Ishikawa (cell line): ENCODE results near the gene TSPAN5.

Experiments used
- CEBPB ChIP-seq: IDR thresholded peaks from 2 replicates; pipeline ENCODE4 v1.6.1; 2012
- CREB1 ChIP-seq: IDR thresholded peaks from 2 replicates; pipeline ENCODE4 v1.6.1; 2012; ENCODE audit warnings: low read depth
- EGR1 ChIP-seq: IDR thresholded peaks from 2 replicates; pipeline ENCODE4 v1.6.1; 2012
- EP300 ChIP-seq: IDR thresholded peaks from 2 replicates; pipeline ENCODE4 v1.6.1; 2012; ENCODE audit warnings: borderline replicate concordance
- FOXM1 ChIP-seq: IDR thresholded peaks from 2 replicates; pipeline ENCODE4 v1.6.1; 2012; ENCODE audit warnings: low read depth, borderline replicate concordance
- NFIC ChIP-seq: IDR thresholded peaks from 2 replicates; pipeline ENCODE4 v1.6.1; 2012
- RAD21 ChIP-seq: IDR thresholded peaks from 2 replicates; pipeline ENCODE4 v1.6.1; 2012; ENCODE audit warnings: low read depth
- TAF1 ChIP-seq: IDR thresholded peaks from 2 replicates; pipeline ENCODE4 v1.6.1; 2012; ENCODE audit warnings: low read depth, mild to moderate bottlenecking
- TCF12 ChIP-seq: IDR thresholded peaks from 2 replicates; pipeline ENCODE4 v1.6.1; 2012; ENCODE audit warnings: low read depth
- TEAD4 ChIP-seq: IDR thresholded peaks from 2 replicates; pipeline ENCODE4 v1.6.1; 2012
- USF1 ChIP-seq: IDR thresholded peaks from 2 replicates; pipeline ENCODE4 v1.6.1; 2012
- YY1 ChIP-seq: IDR thresholded peaks from 2 replicates; pipeline ENCODE4 v1.6.1; 2012; ENCODE audit warnings: low read depth
- ZBTB7A ChIP-seq: IDR thresholded peaks from 2 replicates; pipeline ENCODE4 v1.6.1; 2012; ENCODE audit warnings: low read depth
- TF ChIP-seq, protein P1 (sequence below): IDR thresholded peaks from 2 replicates; pipeline ENCODE4 v1.6.1; 2012; ENCODE audit warnings: low read depth, mild to moderate bottlenecking
- TF ChIP-seq, protein P2 (sequence below): IDR thresholded peaks from 2 replicates; pipeline ENCODE4 v1.6.1; 2012

Gene TSPAN5

DNA sequence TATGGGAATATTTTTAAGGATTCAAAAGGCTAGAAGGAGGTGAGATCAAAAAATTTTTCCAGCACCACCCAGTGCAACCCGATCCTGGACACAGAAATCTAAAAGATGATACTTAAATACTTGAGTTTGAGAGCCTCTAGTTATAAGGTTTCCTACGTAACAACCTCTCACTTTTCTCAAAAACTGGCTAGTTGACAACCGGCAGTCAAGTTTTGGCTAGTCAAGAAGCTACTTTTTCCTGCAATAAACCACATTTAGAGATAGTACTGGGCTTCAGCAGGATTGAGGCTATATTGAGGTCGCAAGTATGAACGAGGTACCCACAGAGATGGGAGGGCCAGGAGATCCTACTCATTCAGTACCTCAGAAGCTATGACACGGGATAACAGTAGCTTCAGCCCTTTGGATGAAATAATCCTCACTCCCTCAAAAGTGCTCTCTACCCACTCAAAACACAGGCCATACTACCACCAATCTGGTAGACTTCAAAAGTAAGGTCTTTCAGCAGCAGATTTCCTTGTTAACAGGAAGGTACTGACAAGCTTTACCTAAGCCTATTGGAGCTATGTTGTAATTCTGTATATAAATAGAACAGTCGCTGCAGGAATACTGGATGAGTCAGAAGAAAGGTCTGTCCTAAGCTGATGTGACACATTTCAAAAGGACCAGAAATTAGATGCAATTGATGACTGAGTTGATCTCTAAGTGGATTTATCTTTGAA, 1.5 kb upstream of the TSPAN5 start:
- TF ChIP-seq, protein P1, sequence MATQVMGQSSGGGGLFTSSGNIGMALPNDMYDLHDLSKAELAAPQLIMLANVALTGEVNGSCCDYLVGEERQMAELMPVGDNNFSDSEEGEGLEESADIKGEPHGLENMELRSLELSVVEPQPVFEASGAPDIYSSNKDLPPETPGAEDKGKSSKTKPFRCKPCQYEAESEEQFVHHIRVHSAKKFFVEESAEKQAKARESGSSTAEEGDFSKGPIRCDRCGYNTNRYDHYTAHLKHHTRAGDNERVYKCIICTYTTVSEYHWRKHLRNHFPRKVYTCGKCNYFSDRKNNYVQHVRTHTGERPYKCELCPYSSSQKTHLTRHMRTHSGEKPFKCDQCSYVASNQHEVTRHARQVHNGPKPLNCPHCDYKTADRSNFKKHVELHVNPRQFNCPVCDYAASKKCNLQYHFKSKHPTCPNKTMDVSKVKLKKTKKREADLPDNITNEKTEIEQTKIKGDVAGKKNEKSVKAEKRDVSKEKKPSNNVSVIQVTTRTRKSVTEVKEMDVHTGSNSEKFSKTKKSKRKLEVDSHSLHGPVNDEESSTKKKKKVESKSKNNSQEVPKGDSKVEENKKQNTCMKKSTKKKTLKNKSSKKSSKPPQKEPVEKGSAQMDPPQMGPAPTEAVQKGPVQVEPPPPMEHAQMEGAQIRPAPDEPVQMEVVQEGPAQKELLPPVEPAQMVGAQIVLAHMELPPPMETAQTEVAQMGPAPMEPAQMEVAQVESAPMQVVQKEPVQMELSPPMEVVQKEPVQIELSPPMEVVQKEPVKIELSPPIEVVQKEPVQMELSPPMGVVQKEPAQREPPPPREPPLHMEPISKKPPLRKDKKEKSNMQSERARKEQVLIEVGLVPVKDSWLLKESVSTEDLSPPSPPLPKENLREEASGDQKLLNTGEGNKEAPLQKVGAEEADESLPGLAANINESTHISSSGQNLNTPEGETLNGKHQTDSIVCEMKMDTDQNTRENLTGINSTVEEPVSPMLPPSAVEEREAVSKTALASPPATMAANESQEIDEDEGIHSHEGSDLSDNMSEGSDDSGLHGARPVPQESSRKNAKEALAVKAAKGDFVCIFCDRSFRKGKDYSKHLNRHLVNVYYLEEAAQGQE = no peak
- no peak for TF ChIP-seq YY1
- TF ChIP-seq EP300 = no peak
- no peak for TF ChIP-seq ZBTB7A
- no peak for TF ChIP-seq FOXM1
- TF ChIP-seq, protein P2, sequence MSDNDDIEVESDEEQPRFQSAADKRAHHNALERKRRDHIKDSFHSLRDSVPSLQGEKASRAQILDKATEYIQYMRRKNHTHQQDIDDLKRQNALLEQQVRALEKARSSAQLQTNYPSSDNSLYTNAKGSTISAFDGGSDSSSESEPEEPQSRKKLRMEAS = no peak
- TF ChIP-seq TAF1 = no peak
- no peak for TF ChIP-seq RAD21
- no peak for TF ChIP-seq CEBPB
- no peak for TF ChIP-seq TCF12
- TF ChIP-seq EGR1 = no peak
- no peak for TF ChIP-seq CREB1

DNA sequence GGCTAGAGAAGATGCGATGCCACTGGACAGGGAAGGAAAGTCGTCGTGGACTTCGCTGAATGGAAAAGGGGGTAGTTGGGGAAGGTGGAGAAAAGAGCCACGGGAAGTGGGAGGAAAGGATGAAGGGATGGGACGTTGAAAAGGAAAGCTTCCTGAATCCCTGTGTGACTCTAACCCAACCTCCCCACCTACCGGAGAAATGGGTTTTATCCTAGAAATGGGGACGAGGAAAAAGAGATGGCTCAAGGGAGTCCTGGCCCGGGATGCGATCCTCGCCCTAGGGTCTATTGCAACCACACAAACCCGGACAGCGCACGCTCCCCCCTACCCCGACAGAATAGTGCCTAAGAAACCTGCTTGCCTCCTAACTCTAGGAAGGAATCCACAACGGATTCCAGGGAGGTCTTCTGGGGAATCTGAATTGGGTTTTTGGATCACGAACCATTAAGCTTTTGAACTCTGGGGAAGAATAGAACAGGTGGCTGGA, 738 bp upstream of the TSPAN5 start:
- TF ChIP-seq, protein P1 = no peak
- no peak for TF ChIP-seq CEBPB
- no peak for TF ChIP-seq CREB1
- no peak for TF ChIP-seq YY1
- no peak for TF ChIP-seq FOXM1
- TF ChIP-seq TEAD4 = no peak

GRCh38 chr4:98657531-98658286, 702 bp downstream of the TSPAN5 start:
- TF ChIP-seq, protein P1 = no peak
- TF ChIP-seq TAF1 = no peak
- TF ChIP-seq FOXM1 = no peak
- no peak for TF ChIP-seq YY1
- no peak for TF ChIP-seq EP300
- TF ChIP-seq ZBTB7A = no peak
- TF ChIP-seq TEAD4 = no peak
- TF ChIP-seq CEBPB = no peak
- TF ChIP-seq RAD21 = no peak
- TF ChIP-seq, protein P2 = no peak
- no peak for TF ChIP-seq NFIC
- TF ChIP-seq CREB1 = no peak
- no peak for TF ChIP-seq TCF12
- TF ChIP-seq EGR1 = no peak

DNA sequence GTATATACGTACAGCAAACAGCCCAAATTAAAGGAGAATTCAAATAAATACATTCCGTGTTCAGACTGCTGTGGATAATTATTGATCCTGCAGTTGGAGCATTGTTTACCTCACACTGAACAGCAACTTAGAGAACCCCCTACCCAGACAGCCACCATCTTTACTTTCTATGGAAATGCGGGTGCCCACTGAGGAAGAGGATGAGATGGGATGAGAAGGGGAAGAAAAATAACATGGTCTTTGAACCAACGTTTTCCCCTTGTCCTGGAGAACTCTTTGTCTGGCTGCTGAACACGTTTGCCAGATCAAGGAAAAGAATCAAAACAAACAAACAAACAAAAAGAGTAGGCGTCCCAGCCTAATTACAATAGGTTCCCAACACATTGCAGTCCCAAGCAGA, 1.5 kb downstream of the TSPAN5 start:
- TF ChIP-seq TAF1 = no peak
- TF ChIP-seq USF1 = no peak
- TF ChIP-seq TCF12 = no peak
- TF ChIP-seq CREB1 = no peak
- TF ChIP-seq CEBPB = no peak
- TF ChIP-seq EGR1 = no peak
- no peak for TF ChIP-seq NFIC
- TF ChIP-seq EP300 = no peak
- no peak for TF ChIP-seq FOXM1
- no peak for TF ChIP-seq ZBTB7A
- no peak for TF ChIP-seq YY1
